ENCODE measurements around the gene PPEF1.

GRCh38 chrX:18761750-18762149, 54.3 kb downstream of the PPEF1 start:
- TF ChIP-seq RAD21 (IDR thresholded peaks at IDR 0.05; ENCODE audit: low read depth) (no peak), EP300 (IDR thresholded peaks at IDR 0.05; ENCODE audit: borderline replicate concordance) (no peak), ZBTB7A (IDR thresholded peaks at IDR 0.05; ENCODE audit: low read depth) (no peak), YY1 (IDR thresholded peaks at IDR 0.05; ENCODE audit: low read depth) (no peak), CEBPB (IDR thresholded peaks at IDR 0.05) (no peak), NFIC (IDR thresholded peaks at IDR 0.05) (no peak), MAX (IDR thresholded peaks at IDR 0.05) (no peak), CREB1 (IDR thresholded peaks at IDR 0.05; ENCODE audit: low read depth) (no peak), TCF12 (IDR thresholded peaks at IDR 0.05; ENCODE audit: low read depth) (no peak), EGR1 (IDR thresholded peaks at IDR 0.05) (no peak), REST (IDR thresholded peaks at IDR 0.05; ENCODE audit: low read depth) (no peak), FOXM1 (IDR thresholded peaks at IDR 0.05; ENCODE audit: borderline replicate concordance, low read depth) (no peak), TAF1 (IDR thresholded peaks at IDR 0.05; ENCODE audit: low read depth) (no peak), USF1 (IDR thresholded peaks at IDR 0.05) (no peak)

Data from Ishikawa (cell line).